NCI-H2029 treated with DMSO at 0.1 percent for 48 hours (cell line): ENCODE data around the gene PTTG1IP.
A peak's percentile ranks its signal among the peaks of the same experiment; 100 is the strongest.

Experiments used
- DNase-seq: peaks from one replicate; lab custom pipeline; 2025; lab: John Stamatoyannopoulos, UW

The PTTG1IP gene

DNA sequence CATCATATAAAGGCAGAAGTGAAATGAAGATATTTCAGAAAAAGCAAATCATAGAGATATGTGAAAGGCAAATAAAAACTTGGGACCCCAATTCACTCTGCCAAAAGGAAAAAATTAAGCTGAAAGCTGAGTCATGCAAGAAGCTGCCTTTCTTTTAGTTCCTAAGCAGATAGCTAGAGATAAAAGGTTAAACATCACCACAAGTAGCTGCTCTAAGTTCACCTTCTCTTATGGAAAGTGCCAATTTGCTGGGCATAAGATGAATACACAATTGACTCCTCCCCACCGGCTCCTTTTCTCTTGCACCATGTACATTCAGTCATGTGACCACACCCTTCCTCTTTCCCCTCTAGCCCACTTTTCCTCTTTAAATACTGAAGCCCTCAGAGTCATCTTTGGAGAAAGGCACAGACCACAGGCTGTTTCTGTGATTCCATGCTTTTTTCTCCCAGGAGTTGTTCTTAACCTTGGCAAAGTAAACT lies 50.3 kb downstream of the PTTG1IP start:
- DNase-seq, result no peak

DNA sequence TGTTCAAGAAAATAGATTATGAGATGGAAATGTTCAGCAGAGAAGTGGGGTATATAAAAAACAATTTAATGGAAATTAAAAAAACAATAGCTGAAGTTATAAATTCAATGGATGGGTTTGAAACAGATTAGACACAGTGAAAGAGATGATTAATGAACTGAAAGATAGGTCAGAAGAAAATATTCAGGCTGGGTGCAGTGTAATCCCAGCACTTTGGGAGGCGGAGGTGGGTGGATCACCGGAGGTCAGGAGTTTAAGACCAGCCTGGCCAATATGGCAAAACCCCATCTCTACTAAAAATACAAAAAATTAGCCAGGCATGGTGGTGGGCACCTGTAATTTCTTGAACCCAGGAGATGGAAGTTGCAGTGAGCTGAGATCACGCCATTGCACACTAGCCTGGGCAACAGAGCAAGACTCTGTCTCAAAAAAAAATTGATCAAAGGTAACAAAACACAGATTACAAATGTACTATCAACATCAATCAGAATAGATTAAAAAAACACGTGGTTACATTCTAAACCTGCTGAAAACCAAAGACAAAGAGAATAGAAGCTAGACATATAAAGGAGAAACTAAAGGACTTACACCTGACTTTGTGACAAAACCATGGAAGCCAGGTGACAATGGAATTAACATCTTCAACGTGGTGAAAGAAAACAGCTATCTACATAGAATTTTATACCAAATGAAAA lies 50.9 kb downstream of the PTTG1IP start:
- no peak for DNase-seq

DNA sequence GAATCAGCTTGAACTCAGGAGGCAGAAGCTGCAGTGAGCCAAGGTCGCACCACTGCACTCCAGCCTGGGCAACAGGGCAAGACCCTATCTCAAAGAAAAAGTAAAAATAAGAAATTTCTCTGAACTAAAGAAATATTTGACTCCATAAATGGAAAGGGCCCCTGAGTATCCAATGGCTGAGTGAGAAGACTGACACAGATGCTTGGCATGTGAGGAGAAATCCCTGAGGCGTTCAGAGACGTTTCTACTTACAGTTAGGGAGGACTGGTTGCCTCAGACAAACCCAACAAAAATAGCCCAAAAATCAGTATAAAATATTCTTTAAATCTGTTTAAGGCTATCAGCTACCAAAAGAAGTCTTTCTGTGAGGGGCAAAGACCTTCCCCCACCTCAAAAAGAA lies 52.6 kb downstream of the PTTG1IP start:
- DNase-seq, result no peak

DNA sequence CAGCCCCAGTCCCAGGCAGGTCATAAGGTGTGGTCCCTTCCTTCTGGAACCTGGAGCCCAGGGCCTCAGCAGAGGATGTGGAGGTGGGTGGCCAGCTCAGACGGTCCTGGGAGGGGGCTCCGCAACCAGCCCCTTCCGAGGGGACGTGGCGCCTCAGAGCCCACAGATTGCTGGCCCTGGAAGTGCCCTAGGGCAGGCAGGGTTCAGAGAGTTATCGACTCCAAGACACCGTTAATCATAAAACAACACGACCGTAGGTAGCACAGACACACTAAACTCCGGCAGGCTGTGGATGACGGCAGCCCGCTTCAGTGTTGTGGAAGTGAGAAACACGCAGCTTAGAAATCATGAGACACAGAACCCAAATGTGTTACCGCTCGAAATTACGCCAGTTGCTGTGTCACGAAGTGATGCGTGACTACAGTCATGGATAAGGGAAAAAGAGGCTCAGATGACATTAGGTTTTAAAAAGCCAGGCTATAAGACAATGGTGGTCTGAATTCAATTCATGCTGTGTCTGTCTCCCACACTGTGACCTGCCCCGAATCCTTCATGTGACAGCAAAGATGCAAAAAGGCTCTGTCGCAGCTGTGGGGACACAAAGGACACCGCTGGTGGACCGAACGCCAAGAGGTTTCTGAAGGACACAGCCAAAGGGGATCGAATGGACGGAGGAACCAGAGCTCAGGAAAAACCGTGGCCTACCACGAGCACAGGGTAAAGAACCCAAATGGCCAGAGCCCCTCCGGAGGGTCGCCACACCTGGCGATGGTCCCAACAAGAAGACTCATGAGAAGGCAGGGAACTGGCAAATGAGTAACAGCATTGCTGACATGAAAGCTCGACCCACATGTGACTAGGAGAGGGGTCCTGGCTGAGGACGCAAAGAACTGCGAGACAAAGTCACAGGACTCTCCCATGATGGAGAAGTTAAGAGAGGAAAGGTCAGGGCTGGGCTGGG lies 53.9 kb downstream of the PTTG1IP start:
- DNase-seq, result no peak

DNA sequence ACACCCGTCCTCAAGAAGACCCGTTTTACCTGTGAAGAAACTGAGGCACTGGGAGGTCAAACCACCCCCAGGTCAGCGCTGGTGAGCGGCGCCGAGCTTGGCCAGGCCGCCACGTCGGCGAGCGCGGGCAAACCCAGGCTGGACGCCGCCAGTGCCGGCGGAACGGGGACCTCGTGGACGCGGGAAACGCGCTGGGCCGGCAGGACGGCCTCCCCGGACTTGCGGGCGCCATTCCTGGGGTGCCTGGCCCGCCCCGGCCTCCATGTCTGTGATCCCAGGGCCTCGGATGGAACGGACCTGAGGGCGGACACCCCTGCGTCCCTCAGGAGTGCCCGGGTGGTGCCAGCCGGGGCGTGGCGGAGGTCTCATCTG lies 54.9 kb downstream of the PTTG1IP start:
- no peak for DNase-seq

DNA sequence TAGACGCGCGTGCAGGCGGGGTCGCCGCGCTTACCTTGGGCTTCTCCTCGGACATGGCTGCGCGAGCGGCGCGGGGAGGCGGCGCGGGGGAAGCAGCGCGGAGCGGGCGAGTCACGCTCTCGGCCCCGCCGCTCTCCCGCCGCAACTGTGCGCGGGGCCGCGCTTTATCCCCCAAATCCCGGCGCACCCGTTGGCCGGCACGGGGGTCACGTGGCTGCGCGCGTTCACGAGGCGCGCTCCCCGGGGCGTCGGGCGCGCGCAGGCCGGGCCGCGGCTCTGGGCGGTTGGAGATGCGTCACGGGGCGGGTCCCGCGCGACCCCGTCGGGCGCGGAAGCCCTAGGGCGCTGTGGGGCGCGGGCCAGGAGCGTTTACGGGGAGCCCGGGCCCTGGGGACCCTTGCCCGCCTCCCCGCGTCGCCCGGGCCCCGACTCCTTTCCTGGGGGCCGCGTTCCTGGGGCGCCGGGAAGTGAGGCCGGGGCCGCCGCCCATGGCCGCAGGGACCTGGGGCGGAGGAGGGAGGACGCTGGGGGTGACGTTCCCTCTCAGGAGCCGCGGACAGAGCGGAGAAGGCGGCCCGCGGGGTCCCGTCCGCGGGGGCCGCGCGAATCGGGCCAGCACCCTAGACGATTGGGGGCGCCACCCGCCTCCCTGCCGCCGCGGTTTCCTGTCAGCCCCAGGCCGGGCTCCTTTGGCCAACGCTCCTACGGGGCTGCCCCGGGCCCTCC lies 55.4 kb downstream of the PTTG1IP start, which contains the start of gene SUMO3:
TSS of gene SUMO3 (minus strand) at position 149 of the 726 bp plus-strand sequence. CDS start at position 55, 94 bp downstream.
- DNase-seq, result no peak

DNA sequence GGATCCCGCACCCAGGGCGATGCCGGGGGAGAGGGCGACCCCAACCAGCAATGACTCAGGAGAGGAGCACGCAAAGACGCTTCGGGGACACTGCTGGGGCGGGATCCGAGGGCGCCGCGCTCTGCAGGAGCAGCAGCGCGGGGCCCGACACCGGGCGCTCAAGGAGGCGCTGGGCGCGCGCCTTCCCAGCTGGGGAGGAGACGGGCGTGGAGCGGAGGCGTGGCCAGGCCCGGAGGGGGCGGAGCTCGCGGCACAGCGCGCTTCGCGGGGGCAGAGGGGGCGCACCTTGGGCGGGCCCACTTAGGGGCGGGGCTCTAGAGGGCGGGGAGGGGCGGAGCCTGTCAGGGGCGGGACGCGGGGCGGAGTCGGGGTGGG lies 56.0 kb downstream of the PTTG1IP start:
- DNase-seq, result peak; percentile 46

DNA sequence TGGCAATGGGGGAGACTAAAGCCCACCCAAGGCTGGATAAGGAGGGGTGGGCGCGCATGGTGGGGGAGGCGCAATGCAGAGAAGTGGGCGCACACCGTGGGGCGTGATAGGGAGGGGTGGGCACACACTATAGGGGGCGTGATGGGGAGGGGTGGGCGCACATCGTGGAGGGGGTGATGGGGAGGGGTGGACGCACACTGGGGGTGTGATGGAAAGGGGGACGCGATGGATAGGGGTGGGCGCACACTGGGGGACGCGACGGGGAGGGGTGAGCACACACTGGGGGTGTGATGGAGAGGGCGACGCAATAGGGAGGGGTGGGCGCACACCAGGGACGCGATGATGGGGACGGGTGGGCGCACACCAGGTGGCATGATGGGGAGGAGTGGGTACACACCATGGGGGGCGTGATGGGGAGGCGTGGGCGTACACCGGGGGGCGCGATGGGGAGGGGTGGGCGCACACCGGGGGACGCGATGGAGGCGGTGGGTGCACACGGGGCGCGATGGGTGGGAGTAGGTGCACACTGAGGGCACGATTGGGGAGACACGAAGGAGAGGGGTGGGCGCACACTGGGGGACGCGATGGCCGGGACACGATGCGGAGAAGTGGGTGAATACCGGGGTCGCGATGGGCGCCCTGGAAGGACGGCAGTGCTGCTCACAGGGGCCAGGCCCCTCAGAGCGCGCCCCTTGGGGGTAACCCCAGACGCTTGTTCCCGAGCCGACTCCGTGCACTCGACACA lies 56.6 kb downstream of the PTTG1IP start:
- DNase-seq, result no peak

DNA sequence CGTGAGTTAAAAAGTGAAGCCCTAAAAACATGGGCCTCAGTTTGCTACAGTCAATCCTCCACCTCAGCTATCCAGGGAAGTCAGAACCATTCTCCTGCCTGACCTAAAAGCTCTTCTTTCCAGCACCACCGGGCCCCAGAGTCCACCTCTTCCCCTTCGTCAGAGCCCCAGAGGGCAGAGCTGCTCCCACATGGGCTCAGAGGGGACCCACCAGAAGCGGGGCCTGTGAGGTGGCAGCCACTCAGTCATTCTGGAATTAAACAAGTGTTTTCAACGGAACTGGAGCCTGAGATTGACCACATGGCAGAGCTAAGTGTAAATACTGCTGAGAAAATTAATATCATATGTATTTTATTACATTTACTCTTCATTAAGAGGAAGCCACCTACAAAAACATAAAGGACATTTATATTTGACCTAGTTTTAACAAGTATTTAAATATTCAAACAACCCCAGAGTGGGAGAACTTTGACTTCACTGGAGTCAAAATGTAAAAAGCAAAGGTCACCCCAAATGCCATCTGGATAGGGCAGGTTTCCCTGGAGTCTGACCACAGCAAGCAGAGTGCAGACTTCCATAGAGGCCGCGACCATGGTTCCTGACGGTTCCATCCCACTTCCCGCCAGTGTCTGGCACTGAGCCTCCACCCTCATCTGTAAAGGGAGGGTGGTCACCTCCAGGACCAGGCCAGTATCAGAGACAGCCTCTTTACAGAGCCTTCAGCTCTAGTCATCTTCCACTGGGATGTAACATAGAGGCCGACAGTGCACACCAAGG lies 57.5 kb downstream of the PTTG1IP start:
- no peak for DNase-seq

DNA sequence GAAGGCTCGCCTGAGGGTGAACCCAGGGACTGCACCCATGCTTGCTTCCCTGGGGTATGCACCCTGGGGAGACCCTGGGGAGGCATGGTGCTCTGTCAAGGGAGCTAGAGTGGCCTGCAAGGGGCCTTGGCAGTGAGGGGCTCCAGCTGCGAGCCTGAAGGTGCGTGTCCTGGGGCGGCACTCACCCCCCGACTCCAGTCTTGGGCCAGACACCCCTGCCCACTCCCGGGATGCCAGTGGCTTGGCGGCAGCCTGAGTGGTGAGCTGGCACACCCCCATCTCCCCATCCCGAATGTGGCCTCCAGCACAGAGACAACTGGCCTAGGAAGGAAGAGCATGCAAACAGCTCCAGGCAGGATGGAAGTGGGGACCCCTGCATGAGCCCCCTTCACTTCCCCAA lies 58.3 kb downstream of the PTTG1IP start:
- no peak for DNase-seq

DNA sequence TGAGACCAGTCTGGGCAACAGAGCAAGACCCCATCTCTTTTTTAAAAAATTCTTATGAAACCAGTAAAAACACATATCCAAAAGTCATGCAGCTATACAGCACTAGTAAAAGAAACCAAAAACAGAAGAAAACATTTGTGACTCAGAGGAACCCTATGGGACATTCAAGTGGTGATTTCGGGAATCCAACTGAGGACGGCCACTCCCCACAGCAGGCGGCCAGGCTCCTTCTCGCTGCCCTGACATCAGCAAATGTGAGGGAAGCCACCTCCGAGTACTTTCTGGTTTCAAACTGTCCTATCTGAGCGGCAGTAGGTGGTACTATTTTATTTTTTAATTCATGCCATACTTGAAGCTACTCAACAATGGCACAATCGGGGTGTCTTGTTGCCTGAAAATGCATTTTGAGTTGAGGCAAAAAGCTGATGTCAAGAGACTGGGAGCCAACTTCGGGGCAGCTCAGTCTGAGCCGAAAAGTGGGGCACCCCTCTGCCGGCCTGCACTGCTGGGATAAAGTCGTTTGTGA lies 58.9 kb downstream of the PTTG1IP start:
- no peak for DNase-seq

DNA sequence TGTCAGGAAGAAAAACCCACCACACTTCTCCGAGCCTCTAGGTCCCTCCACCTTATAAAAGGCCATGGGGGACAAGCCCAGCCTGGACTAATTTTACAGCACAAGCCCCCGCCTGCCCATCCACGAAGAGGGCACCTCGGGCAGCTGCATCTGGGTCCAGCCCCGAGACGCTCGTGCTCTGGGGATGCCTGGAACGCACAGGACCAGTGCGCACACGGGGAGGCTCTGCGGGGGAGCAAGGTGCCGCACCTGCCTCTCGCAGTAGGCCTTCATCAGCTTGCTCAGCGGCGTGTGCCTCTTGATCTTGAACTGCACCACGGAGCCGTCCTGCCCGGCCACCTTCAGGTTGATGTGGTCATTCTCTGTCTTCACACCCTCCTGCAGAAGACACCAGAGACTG lies 59.8 kb downstream of the PTTG1IP start:
- no peak for DNase-seq

DNA sequence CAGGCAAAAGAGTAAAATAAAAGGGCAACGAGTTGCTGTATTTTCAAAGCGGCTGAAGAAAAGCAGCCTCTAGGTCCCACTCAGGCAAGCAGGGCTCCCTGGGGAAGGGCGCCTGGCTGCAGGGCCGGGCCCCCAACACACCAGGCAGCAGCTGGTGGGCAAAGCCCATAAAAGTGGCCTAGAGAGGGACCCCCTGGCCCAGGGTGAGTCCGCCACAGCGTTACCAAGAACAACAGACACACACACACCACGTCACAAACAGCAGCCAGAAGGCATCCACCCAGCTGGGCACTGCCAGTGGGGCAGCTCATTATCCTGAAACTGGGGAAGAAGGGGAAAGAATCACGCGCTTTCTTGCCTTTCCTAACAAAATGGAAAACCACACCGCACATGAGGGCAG lies 60.3 kb downstream of the PTTG1IP start:
- no peak for DNase-seq

DNA sequence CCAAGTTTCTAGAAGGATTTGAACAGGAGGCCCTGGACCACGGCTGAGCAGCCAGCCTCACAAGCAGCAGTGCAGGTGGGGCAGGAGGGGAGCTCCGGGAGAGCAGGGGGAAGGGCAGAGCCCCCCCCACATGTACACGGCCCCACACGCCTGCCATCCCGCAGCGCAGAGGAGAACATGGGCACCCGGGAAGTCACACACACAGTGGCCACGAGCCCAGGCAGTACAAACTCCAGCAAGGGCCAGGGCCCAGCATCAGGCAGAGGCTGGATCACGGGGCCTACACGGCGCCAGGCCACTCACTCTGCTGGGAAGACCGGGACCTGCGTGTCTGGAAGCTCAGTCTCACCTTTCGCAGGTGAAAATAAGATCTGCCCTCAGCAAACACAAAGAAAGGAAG lies 60.9 kb downstream of the PTTG1IP start:
- no peak for DNase-seq

DNA sequence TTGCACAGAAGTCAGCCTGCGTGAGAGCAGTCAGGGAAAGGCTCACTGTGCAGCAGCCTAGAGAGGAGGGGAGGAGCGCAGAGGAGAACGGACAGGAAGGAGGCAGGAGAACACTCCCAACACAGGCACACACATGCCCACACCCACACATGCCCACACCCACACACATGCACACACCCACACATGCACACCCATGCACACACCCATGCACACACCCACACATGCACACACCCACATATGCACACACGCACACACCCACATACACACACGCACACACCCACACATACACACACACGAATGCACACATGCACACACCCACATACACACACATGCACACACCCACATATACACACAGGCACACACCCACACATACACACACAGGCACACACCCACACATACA lies 62.7 kb downstream of the PTTG1IP start:
- no peak for DNase-seq

DNA sequence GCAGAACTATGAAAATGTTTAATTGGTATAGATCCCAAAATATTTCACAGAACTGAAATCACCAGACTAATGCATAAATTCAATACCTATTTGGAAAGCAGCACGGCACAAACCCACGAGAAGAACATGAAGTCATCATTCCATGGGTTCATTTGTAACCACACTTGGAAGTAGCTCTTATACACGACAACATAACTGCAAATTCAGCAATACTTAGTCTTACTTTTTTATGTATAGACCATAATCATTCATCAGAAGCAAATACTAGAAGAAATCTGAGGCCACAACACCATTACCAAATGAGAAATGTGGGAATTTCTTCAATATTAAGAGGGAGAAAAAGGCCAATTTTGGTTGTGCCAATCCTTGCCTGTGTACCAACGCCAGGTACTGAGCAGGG lies 67.6 kb downstream of the PTTG1IP start:
- DNase-seq, result no peak

DNA sequence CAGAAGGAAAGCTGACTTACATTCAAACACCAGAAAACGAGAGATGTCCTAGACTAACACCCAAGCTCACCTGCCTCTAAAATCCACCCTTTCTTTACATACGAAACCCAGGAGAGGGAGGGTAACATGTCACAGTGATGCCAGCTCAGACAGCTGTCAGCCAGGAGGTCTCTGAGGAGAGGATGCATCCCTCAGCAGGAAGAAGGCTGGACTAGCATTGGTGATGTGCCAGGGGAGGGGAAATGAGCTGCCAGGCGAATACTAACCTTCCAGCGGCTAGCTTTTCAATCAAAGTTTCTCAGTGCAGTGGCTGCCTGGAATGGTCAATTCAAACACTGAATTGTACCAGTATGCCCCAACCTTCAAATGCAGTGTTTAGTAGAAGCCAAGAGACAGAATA lies 68.3 kb downstream of the PTTG1IP start:
- no peak for DNase-seq

DNA sequence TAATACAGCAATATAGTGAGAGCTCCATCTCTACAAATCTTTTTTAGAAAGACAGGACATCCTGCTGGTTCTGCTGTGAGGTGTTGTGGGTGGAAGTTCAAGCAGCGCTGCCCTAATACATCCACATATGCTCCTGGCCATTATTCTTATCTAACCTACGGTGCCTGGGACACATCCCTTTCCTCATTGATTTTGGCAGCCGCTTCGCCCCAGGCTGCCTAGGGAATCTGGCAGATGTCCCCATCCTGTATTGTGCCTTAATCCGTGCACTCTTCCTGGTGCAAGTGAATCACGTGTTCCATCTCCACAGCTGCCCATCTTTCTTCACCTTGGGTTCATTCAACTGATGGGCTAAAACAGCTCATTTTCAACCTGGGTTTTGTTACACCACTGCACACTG lies 68.7 kb downstream of the PTTG1IP start:
- no peak for DNase-seq

DNA sequence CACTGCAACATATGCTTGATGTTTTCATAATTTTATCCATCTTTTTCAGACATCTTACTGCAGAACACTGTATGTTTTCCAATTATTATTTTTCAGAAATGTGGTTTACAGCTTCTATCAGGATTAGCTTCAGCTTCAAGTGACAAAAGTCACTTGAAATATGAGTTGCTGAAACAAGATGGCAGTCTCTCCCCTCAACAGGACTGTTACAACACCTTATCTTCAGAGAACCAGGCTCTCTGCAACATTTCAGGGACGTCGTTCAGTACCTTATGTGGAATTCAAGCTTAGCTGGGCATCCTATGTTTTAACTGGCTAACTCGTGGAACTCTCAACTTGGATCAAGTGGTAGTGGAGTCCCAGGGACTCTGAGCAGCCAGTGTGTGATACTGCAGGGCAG lies 69.8 kb downstream of the PTTG1IP start:
- no peak for DNase-seq

DNA sequence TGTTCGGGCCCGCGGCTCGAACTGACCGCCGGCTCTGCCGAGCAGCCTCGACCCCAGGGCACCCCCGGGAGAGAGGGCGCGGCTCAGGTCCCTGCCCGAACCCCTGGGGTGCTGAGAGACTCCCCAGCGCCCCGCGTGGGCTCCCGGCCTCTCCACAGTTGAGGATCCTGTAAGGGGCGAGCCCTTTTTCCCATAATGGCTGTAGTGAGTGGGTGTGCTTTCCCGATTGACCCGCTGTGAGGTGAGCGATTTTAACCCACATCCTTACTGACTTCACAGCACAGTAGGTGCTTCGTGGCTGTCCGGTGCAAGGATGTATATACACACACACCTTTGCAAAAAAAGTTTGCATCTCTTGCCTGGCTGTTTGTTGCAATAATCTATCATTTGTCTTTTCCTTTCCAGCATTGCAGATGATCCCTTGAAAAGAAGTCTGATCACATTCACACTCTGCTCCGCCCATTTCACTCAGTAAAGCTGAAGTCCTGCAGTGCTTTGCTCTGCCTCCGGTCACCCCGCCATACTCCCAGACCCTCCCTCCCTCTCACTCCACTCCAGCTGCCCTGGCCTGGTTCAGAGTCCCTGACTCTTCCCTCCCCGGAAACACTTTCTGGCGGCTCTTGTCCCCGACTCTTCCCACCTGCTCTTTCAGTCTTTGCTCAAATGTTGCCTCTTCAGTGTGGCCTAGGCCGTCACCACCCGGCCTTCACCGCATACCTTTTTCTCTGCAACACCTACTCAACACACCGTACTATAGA lies 70.9 kb downstream of the PTTG1IP start:
- no peak for DNase-seq
